DMS153 (cell line): ENCODE measurements around the gene ADAMTS6.
"Not testable (repeated sequence)": the region's sequence is repeated elsewhere in the genome, so short reads cannot be mapped to it uniquely, and the experiment has no call there.

ENCODE experiments used
- DNase-seq: peaks from one replicate; lab custom pipeline; 2025; lab: John Stamatoyannopoulos, UW

Gene ADAMTS6, protein sequence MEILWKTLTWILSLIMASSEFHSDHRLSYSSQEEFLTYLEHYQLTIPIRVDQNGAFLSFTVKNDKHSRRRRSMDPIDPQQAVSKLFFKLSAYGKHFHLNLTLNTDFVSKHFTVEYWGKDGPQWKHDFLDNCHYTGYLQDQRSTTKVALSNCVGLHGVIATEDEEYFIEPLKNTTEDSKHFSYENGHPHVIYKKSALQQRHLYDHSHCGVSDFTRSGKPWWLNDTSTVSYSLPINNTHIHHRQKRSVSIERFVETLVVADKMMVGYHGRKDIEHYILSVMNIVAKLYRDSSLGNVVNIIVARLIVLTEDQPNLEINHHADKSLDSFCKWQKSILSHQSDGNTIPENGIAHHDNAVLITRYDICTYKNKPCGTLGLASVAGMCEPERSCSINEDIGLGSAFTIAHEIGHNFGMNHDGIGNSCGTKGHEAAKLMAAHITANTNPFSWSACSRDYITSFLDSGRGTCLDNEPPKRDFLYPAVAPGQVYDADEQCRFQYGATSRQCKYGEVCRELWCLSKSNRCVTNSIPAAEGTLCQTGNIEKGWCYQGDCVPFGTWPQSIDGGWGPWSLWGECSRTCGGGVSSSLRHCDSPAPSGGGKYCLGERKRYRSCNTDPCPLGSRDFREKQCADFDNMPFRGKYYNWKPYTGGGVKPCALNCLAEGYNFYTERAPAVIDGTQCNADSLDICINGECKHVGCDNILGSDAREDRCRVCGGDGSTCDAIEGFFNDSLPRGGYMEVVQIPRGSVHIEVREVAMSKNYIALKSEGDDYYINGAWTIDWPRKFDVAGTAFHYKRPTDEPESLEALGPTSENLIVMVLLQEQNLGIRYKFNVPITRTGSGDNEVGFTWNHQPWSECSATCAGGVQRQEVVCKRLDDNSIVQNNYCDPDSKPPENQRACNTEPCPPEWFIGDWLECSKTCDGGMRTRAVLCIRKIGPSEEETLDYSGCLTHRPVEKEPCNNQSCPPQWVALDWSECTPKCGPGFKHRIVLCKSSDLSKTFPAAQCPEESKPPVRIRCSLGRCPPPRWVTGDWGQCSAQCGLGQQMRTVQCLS (N-terminal part only)

DNA sequence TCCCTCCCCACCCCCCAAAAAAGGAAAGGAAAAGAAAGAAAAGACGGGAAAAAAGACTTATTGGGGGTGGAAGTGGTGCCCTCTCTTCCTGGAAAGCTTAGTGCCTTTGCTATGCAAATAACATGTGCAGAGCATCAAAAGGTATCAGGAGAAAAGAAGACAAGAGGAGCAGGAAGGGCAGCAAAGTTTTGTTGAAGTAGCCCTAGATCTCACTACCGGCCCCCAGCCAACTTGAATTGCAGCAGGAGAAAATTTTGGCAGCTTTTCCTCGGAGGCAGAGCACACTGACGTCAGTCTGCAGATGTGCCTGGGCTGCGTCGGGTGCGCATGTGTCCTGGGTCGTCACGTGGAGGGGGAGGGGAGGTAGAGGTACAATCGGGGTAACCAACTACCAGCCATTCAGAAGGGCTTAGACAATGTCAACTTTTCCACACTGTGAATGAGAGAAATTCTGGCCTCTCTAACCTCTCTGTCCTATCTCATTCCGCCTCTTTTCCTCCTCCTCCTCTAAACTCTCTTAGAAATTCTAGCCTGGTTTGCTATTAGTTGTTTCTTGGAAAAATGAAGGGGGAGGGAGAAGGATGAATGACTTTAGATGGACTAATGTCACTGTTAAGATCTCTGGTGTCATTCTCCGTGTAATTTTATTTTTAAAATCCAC lies at the start of gene ADAMTS6:
Gene ADAMTS6 (minus strand): TSS at position 286 of the 661 bp plus-strand sequence. CDS start 8,247 bp downstream, outside the sequence.
- DNase-seq, result no peak

DNA sequence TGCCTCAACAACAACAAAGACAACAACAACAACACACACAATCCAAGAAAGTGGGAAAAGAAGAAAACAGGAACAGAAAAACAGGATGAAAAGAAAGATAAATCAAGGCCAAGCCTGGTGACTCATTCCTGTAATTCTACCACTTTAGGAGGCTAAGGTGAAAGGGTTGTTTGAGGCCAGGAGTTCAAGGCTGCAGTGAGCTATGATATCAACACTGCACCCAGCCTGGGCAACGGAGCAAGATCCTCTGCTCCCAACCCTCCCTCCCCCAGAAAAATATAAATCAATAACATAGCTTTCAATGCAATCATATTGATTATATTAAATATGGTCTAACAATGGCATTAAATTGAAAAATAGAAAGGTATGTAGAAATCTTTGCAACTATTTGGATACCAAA lies 49.2 kb upstream of the ADAMTS6 start:
- DNase-seq, result no peak

DNA sequence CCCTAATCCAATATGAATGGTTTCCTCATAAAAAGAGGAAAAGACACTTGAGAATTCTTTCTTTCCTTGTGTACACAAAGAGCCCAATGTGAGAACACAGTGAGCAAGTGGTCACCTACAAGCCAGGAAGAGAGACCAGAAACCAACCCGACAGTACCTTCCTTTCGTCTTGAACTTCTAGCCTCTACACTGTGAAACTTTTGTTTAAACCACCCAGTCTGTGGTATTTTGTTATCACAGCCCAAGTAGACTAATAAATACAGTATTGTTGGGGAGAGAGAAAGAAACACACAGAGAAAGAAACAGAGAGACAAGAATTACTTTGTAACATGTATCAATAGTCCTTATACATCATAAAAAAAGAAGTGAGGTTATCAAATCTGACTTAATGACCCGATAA lies 44.0 kb upstream of the ADAMTS6 start:
- DNase-seq, result no peak

DNA sequence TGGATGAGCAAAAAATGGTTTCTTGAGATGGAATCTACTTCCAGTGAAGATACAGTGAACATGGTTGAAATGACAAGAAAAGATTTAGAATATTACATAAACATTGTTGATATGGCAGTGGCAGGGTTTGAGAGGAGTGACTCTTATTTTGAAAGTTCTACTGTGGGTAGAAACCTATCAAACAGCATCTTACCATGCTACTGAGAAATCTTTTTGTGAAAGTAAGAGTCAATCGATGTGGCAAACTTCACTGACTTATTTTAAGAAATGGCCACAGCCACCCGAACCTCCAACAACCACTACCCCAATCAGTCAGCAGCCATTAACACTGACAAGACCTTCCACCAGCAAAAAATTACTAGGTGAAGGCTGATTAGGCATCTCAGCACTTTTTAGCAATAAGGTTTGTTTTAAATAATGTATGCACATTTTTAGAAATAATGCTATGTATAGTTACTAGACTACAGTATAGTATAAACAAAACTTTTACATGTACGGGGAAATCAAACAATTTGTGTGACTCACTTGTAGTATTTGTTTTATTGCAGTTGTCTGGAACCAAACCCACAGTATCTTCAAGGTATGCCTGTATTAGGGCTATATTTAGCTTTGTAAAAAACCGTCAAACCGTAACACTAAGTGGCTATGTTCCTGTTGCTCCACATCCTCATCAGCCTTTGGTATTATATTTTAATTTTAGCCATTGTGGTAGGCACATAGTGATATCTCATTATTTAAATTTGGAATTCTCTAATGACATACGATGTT lies 30.6 kb upstream of the ADAMTS6 start:
- DNase-seq, result no peak

DNA sequence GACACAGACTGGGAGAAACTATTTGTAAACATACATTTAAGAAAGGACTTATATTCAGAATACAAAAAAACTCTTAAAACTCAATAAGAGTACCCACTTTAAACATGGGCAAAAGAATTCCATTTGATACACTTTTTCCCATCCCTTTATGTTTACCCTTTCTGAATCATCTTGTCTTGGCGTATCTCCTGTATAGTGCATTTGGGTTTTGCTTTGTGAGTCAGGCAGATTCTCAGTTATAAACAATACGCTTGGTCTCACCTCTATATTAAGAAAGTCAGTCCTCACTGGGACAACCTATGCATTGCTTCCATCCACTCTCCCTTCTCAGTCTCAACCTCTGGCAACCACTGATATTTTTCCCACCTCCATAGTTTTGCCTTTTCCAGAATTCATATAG lies 27.3 kb upstream of the ADAMTS6 start:
- DNase-seq, result no peak

DNA sequence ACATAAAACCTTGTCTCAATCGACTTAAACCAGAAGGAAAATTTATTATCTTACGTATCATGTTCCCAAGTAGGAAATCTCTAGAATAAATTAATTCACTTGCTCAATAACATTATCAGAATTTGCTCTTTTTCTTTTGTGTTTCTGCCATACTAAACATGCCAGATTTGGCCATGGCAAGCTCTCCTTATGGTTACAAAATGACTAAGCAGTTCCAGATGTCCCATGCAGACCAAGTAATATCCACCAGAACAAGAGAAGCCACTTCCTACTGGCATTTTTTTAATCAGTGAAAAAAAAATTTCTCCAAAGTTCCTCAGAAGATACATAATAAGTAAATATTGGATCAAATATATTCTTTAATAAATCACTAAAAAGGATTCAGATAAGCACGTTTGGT lies 25.2 kb upstream of the ADAMTS6 start:
- DNase-seq, result no peak

DNA sequence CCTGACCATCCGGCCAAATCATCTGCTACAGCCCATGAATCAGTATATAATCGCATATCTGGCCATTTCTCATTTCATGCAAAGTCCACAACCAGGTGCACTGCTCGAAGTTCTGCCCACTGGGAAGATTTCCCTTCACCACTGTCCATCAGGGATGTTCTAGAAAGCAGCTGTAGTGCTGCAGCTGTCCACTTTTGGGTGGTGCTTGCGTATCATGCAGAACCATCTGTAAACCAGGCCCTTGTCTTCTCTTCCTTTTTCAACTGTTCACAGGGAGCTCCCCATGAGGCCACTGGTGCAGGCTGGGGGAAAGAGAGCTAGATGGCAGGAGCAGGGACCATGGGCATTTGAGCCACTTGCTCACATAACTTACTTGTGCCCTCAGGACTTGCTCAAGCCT lies 7.4 kb upstream of the ADAMTS6 start:
- DNase-seq, result no peak

DNA sequence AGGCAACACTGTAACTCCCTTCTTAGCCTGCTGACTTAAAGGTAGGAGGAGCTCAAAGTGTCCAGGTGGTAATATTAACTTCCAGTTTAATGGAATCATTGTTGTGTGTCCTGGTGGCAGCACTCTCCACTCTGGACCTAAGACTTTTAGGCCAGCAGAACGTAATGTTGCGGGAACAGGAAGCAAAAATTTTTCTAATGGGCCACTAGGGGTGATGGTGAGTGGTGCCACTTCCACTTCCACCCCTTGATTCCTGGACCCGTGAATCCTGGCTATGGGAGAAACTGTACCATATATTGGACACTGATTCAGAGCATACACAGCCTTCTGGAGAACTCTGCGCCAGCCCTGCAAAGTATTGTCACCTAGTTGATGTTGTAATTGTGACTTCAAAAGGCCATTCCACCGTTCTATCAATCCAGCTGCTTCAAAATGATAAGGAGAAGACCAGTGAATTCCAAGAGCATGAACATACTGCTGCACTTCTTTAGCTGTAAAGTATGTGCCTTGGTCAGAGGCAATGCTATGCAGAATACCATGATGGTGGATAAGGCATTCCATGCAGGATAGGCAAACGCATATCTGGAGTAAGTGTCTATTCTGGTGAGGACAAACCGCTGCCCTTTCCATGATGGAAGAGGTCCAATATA lies 6.4 kb upstream of the ADAMTS6 start:
- not testable (repeated sequence) for DNase-seq

DNA sequence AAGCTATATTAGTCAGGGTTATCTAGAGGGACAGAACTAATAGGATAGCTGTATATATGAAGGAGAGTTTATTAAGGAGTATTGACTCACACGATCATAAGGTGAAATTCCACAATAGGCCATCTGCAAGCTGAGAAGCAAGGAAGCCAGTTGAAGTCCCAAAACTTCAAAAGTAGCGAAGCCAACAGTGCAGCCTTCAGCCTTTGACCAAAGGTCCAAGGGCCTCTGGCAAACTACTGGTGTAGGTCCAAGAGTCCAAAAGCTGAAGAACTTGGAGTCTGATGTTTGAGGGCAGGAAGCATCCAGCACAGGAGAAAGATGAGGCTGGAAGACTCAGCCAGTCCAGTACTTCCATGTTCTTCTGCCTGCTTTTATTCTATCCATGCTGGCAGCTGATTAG lies 5.1 kb upstream of the ADAMTS6 start:
- DNase-seq, result not testable (repeated sequence)

DNA sequence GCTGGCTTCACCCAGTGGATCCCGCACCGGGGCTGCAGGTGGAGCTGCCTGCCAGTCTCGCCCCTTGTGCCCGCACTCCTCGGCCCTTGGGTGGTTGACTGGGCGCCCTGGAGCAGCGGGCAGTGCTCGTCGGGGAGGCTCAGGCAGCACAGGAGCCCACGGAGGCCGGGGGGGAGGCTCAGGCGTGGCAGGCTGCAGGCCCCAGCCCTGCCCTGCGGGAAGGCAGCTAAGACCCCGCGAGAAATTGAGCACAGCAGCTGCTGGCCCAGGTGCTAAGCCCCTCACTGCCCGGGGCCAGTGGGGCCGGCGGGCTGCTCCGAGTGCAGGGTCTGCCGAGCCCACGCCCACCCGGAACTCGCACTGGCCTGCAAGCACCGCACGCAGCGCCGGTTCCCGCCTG lies 3.7 kb upstream of the ADAMTS6 start:
- DNase-seq, result no peak

DNA sequence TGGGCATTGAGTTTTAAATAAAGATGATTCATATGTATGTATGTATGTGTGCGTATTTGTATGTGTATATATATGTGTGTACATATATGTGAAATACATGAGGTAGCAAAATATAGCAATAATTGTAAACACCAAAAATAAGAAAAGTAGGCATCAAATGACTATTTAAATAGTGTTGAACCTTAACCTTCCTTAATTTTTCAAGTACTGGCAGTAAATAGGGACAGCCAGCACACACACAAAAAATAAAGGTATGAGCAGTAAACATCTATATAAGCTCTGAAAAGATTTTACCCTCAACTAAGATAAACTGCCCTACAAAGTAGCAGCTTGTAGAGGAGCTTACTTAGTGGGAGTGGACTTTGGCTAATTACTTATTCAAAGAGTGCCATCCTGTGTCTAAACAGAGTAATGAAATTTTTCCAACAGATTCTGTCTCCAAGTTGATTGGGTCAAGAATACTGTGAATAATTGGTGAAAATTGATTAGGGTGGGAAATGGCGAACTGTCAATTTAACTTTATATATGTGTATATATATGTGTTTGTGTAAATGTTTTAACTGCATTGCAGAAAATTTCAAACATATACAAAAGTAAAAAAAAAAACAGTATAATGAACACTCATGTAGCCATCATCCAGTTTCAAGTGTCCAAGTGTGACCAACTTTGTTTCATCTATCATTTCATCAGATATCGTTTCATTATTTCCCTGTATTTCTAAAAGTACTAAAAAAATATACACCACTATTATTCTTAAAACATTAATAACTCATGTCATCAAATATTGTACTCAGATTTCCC lies 2.0 kb upstream of the ADAMTS6 start:
- no peak for DNase-seq

DNA sequence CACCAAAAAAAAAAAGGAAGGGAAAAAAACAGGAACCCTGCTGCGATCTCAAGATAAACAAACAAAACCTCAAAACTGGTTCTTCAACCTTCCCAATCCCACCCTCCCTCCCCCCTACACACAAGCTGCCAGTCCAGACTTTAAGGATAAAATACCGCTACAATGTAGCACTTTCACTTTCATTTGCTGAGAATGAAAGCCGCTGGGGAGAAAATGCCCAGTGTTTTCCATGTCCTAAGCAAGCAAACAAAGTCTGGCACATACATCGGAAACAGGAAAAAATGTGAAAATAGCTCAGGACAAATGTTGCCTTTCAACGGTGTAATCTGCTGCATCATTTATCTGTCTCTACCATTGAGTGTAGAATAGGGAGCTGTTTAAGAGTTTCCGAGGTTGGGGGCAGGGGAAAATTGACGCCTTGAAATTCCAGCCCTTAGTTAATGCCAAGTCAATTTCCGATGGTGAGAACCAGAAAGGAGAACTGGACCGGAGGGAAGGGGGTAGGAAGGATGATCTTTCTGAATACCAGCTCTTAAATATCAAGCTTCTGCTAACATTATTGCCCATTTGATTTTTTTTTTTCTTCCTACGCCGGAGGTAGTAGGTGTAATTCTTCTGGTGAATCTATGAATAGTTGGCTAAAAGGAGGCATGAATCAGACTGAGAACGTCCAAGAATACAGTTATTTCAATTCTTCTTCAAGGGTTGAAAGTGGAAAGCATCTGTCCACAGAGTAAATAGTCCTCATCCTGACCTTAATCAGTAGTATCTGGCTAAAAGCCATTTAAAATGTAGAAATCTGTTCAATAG lies 1.2 kb upstream of the ADAMTS6 start:
- DNase-seq, result no peak

DNA sequence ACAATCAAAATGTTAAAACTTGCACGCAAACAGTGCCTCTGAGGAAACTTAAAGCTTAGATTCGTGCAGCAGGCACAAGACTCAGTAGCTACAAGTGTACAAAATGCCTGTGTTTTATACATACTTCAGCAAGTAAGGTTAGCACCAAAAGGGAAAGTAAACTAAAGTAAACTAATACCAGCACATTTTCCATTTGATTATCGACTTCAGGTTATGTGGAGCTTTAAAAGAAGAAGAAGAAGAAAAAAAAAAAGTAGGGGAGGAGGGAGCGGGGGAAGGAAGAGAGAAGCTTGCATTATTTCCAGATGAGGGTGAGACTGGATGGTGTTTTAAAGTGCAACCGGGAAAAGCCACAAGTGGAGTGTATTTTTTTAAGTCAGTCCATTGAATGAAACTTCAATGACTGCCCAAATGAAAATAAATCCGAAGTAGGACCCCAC lies 596 bp upstream of the ADAMTS6 start:
- no peak for DNase-seq

DNA sequence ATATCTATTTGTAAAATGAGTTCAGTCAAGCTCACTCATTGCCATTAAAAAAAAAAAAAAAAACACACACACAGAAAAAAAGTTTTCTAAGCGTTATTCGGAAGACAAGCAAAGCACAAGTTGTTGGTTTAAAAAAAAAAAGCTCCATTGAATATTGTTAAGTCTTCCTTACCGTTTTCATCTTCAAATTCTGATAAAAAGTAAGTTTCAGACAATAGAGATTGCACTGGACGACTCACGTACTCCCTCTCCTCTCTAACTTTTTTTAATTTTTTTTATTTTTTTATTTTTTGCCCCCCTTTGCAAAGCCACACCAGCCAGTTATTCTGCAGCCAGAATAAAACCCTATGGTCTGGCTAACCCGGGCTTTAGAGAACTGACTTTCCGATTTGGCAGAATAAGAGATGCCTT lies 544 bp downstream of the ADAMTS6 start:
- no peak for DNase-seq

DNA sequence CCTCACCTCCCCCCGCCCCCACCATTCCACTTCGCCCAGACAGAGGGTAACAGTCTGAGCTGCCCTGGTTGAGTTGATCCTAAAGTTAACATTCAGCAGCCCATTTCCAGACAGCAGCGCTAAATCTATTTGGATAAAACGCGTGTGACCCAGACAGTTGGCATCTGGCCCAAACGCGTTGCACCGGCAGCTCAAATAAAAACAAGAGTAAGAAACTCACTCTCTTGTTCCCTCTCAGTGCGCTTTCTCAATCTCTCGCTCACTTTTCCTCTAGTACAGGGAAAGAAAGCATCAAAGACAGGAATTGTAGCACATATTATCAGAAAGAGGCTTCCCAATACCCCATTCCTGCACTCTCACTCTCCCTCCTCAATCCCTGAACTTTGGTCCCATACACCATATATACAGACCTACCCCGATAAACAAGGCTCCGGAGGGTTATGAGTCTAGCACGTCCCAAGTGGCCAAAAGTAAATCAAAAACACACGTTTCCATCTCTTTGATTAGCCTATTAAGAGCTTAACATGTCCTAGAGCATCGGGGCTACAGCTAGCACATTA lies 1.3 kb downstream of the ADAMTS6 start:
- DNase-seq, result no peak

DNA sequence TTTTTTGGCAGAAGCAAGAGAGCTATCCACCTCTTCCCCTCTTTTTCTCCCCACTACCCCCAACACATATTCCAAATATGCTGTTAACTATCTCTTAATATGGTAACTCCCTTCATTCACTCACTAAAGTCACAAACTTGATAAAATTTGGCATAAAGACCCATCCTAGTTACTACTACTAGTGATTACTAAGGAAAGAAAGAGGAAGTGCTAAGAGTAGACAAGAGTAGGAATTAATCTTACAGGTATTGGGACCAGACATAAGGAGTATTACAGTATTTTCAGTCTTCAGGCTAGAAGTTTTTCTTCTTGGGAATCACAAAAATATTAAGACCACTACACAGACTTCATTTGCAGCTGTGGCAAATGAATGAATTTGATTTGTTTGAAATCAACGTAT lies 2.2 kb downstream of the ADAMTS6 start:
- DNase-seq, result no peak

DNA sequence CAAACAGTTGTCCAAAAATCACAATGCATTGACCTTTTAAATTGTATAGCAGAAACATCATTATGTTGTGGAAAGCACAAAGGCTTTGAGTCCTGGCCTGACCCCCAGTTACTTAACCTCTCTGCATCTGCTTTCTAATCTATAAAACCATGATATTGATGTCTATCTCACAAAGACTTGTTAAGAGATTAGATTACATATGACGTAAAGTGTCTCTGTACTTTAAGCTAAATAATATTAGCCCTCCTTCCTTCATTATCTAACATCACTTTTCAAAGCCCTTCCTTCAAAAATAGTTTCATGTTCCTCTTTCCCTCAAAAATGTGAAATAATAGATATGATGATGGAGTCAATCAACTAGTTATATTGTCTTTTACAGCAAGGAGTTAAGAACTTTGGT lies 3.4 kb downstream of the ADAMTS6 start:
- no peak for DNase-seq

DNA sequence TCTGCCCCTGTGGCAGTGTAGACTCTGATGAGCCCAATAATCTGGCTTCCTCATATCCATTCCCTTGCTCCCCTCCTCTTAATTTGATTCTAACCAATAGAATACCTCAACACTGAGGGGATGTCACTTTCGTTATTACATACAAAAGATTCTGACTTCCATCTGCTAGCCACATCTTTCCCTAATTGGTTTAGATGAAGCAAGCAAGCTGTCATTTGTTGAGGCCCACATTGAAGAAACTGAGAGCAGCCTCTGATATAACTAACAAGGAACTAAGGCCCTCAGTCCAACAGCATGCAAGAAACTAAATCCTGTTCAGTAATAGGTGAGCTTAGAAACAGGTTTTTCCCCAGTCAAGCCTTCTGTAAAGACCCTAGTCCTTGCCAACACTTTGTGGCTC lies 5.8 kb downstream of the ADAMTS6 start:
- DNase-seq, result no peak

DNA sequence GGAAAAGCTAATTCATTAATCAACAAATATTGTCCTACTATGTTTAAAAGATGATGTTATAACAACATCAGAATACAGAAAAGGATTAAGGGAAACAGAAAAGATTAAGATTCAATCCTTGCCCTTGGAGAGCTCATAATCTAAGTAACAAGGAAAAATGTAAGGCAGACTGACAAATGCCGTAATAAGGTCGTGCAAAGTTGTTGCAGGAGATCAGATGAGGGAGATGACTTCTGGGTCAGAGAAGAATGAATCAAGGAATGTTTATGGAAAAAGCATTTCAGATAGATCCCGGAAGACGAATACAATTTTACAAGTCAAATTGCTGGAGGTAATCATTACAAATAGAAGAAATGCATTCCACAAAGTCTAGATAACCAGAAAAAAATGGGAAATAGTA lies 6.4 kb downstream of the ADAMTS6 start:
- DNase-seq, result no peak
